OCI-LY7 (cell line): Measurements from ENCODE around the gene FBXL20. TPM values are rescaled to one million over a fixed set of nuclear protein-coding genes. Genes with fewer than 3 reads are reported as not detected.

Experiments
- BruUV-seq: library from RNA; stranded (reverse); fragments of 400-500 nt; replicated peaks from 2 replicates; lab custom pipeline; 2021; lab: Mats Ljungman, UMichigan
- CTCF ChIA-PET: fragments of 300-600 bp; sonication (Branson Sonifier 250); formaldehyde crosslinking; loops from one replicate; lab custom pipeline; 2022; ENCODE audit warnings: antibody characterized with exemption; ENCODE audit not compliant: unreplicated experiment; lab: Charles Lee
- POLR2A ChIA-PET: fragments of 300-600 bp; sonication (Branson Sonifier 250); formaldehyde crosslinking; loops from one replicate; lab custom pipeline; 2022; ENCODE audit warnings: antibody characterized with exemption; lab: Charles Lee
- DNase-seq: peaks from one replicate; pipeline ENCODE4 v3.0.0-alpha.2; 2015; ENCODE audit warnings: low spot score
- H2AFZ ChIP-seq: fragments of 200-600 bp; sonication (generic), shearing (Covaris generic); 2 replicates; pipeline ENCODE4 v1.6.1; 2014; ENCODE audit warnings: mild to moderate bottlenecking, antibody characterized with exemption, low read length, moderate library complexity
- H3K27ac ChIP-seq: fragments of 200-600 bp; sonication (generic); 2 replicates; pipeline ENCODE4 v1.5.1; 2014; ENCODE audit warnings: mixed run types, low read depth, mild to moderate bottlenecking, moderate library complexity, low read length, inconsistent platforms; ENCODE audit not compliant: poor library complexity, severe bottlenecking
- H3K36me3 ChIP-seq: fragments of 200-600 bp; sonication (generic); 2 replicates; pipeline ENCODE4 v1.6.1; 2014; ENCODE audit warnings: mild to moderate bottlenecking, antibody characterized with exemption, low read length, moderate library complexity, mixed read lengths; ENCODE audit not compliant: insufficient read depth
- H3K4me1 ChIP-seq: fragments of 200-600 bp; sonication (generic); 2 replicates; pipeline ENCODE4 v1.5.1; 2014; ENCODE audit warnings: mild to moderate bottlenecking, low read length; ENCODE audit not compliant: insufficient read depth, poor library complexity, severe bottlenecking
- H3K4me2 ChIP-seq: fragments of 200-600 bp; sonication (generic); 2 replicates; pipeline ENCODE4 v1.6.1; 2014; ENCODE audit warnings: mild to moderate bottlenecking, low read length
- H3K4me3 ChIP-seq: fragments of 200-600 bp; sonication (generic); 2 replicates; pipeline ENCODE4 v1.5.1; 2014; ENCODE audit warnings: mild to moderate bottlenecking, low read depth, low read length; ENCODE audit not compliant: poor library complexity, severe bottlenecking
- H3K79me2 ChIP-seq: fragments of 200-600 bp; sonication (generic); 2 replicates; pipeline ENCODE4 v1.6.1; 2016; ENCODE audit warnings: low read depth, mild to moderate bottlenecking, low read length, moderate library complexity, mixed read lengths; ENCODE audit not compliant: insufficient read depth
- H3K9me2 ChIP-seq: fragments of 200-600 bp; sonication (generic); 2 replicates; pipeline ENCODE4 v1.6.1; 2016; ENCODE audit warnings: mild to moderate bottlenecking, low read length, mixed read lengths; ENCODE audit not compliant: insufficient read depth
- H3K9me3 ChIP-seq: fragments of 200-600 bp; sonication (generic); 2 replicates; pipeline ENCODE4 v1.6.1; 2014; ENCODE audit warnings: mild to moderate bottlenecking, mixed run types, low read length, mixed read lengths
- H4K20me1 ChIP-seq: fragments of 200-600 bp; sonication (generic); 2 replicates; pipeline ENCODE4 v1.6.1; 2014; ENCODE audit warnings: mild to moderate bottlenecking, antibody characterized with exemption, low read length, moderate library complexity, mixed read lengths; ENCODE audit not compliant: insufficient read depth
- CTCF ChIP-seq: fragments of 200-600 bp; sonication (generic); conservative IDR thresholded peaks from 2 replicates; pipeline ENCODE4 v1.5.1; 2014; ENCODE audit warnings: mild to moderate bottlenecking, antibody characterized with exemption, low read length, moderate library complexity, mixed read lengths
- EZH2phosphoT487 ChIP-seq: fragments of 200-600 bp; sonication (generic); IDR thresholded peaks from 2 replicates; pipeline ENCODE4 v1.6.1; 2018; ENCODE audit warnings: low read depth, borderline replicate concordance, mild to moderate bottlenecking, mixed run types, antibody characterized with exemption, low read length, moderate library complexity, mixed read lengths
- intact Hi-C: fragments of 100-400 bp; cut with micrococcal nuclease; formaldehyde crosslinking; loops from one replicate; pipeline ENCODE4 v1.10.0; 2022; ENCODE audit not compliant: unreplicated experiment
- total RNA-seq, 2 experiments: library from RNA; depleted of rRNA in 1 of 2; stranded (reverse); fragments of >200 nt in 1 of 2; shearing (Covaris generic) in 1 of 2; gene quantifications; 2 replicates each; pipeline ENCODE4 v1.2.3, GENCODE V29; 2014 to 2022

The FBXL20 gene
- total RNA-seq, 2 experiments from 2014 or later: 2.1 to 12.2 TPM

- no peaks in the 10 kb centered on the region for H3K36me3 ChIP-seq
- H3K4me1 ChIP-seq: no peaks in the 10 kb centered on the region
- ChIA-PET POLR2A (no interaction called here), CTCF (no interaction called here)
- BruUV-seq: no TSS peak
- no peaks in the 10 kb centered on the region for H4K20me1 ChIP-seq
- DNase-seq: no peak
- intact Hi-C loops: no loop called here
- H2AFZ ChIP-seq: no peak overlapping the region
- H3K79me2 ChIP-seq: no peaks in the 10 kb centered on the region
- TF ChIP-seq CTCF (no peak), EZH2phosphoT487 (no peak)
- no peak overlapping the region for H3K4me2 ChIP-seq
- H3K9me2 ChIP-seq: no peaks in the 10 kb centered on the region
- H3K4me3 ChIP-seq: no peak overlapping the region
- H3K27ac ChIP-seq: no peak overlapping the region
- H3K9me3 ChIP-seq: no peaks in the 10 kb centered on the region
Observed at GRCh38 chr17:39223907-39224777, 177.3 kb downstream of the FBXL20 start.

- TF ChIP-seq CTCF (no peak), EZH2phosphoT487 (no peak)
- Histone ChIP-seq H3K27ac (no peak overlapping the region), H3K4me3 (no peak overlapping the region), H3K4me2 (no peak overlapping the region), H2AFZ (no peak overlapping the region), H3K79me2 (no peaks in the 10 kb centered on the region), H3K9me2 (no peaks in the 10 kb centered on the region), H4K20me1 (no peaks in the 10 kb centered on the region), H3K4me1 (no peaks in the 10 kb centered on the region), H3K9me3 (no peaks in the 10 kb centered on the region), H3K36me3 (no peaks in the 10 kb centered on the region)
- DNase-seq: no peak
- CTCF ChIA-PET: no interaction called here
- no TSS peak for BruUV-seq
- intact Hi-C loops: no loop called here
- POLR2A ChIA-PET: no interaction called here
Observed at GRCh38 chr17:39222866-39223834, 178.3 kb downstream of the FBXL20 start.
